ENCODE data around the gene KLK12. TPM values are rescaled to one million over a fixed set of nuclear protein-coding genes. Genes with fewer than 3 reads are reported as not detected.

Gene KLK12
- total and polyA plus RNA-seq, 4 experiments from 2014 or later = not detected

DNA sequence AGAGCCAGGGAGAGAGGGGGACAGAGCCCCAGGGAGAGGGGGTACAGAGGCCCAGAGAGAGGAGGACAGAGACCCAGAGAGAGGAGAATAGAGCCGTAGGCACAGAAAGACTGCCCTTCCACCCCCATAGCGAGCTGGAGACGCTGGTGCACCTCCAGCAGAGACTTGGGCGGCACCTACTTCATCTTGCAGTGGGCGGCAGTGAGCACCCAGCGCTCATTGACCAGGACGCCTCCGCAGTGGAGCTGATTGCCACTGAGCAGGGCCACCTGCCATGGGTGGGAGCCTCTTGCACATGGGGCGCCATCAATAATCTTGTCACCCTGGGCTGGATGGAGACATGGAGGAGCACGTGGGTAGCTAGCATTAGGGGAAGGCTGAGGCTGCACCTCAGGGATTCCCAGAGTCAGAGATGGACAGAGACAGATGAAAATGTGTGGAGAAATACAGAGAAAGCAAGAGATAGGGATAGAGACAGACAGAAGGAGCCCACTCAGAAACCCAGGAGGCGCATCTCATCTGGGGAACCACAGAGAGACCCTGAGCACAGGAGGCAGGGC, 53.1 kb downstream of the KLK12 start:
- Histone ChIP-seq H3K36me3 (ENCODE audit: insufficient read depth, low read length) (no peaks in the 10 kb centered on the region), H3K4me1 (ENCODE audit: insufficient read depth, low read length) (no peaks in the 10 kb centered on the region), H3K27me3 (ENCODE audit: insufficient read depth, low read length) (peaks cover 5% of the 10 kb centered on the region), H3K27ac (ENCODE audit: low read depth, low read length) (no peak overlapping the region), H3K4me3 (ENCODE audit: low read length in 2 of 2) (no peak overlapping the region), H3K9me3 (ENCODE audit: control insufficient read depth in 1 of 2, low read length in 2 of 2) (no peaks in the 10 kb centered on the region)
- no peak for DNase-seq
- ChIA-PET CTCF (ENCODE audit: partially characterized antibody) (no interaction called here), POLR2A (ENCODE audit: partially characterized antibody) (no interaction called here)
- intact Hi-C loops (cut with micrococcal nuclease) = no loop called here
- H3K36me3 Mint-ChIP-seq = no peaks in the 10 kb centered on the region
- peak overlapping the region in 1 of 7 donors; percentile 3 for H3K27ac Mint-ChIP-seq
- peaks cover 0 to 1% (median 0%) of the 10 kb centered on the region in 4 donors for H3K4me1 Mint-ChIP-seq
- no peak overlapping the region for H3K4me3 Mint-ChIP-seq
- peaks cover 28 to 40% of the 10 kb centered on the region in 2 donors for H3K27me3 Mint-ChIP-seq
- peaks cover 0 to 5% (median 0%) of the 10 kb centered on the region in 8 donors for H3K9me3 Mint-ChIP-seq

DNA sequence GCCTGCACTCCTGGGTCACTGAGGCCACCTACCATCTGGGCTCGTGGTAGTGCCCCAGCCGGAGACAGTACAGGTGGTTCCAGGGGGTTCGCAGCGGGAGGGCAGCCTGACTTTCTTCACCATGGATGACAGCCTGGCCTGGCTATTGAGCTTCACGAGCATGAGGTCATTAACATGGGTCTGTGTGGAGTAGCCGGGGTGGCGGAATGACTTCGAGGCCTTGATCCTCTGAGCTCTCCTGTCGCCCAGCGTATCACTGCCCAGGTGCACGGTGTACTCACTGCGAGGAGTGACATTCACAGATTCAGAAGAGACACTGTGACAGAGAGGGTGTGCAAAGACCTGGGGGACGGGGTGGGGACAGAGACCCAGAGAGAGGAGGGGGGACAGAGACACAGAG, 54.6 kb downstream of the KLK12 start:
- H3K4me3 ChIP-seq (ENCODE audit: low read length in 2 of 2) = no peak overlapping the region
- peaks cover 0 to 1% (median 0%) of the 10 kb centered on the region in 4 donors for H3K4me1 Mint-ChIP-seq
- H3K9me3 Mint-ChIP-seq = peaks cover 0 to 3% (median 0%) of the 10 kb centered on the region in 8 donors
- no peaks in the 10 kb centered on the region for H3K36me3 ChIP-seq (ENCODE audit: insufficient read depth, low read length)
- ChIA-PET POLR2A (ENCODE audit: partially characterized antibody) (no interaction called here), CTCF (ENCODE audit: partially characterized antibody) (no interaction called here)
- intact Hi-C loops (cut with micrococcal nuclease) = no loop called here
- DNase-seq = no peak
- H3K27ac ChIP-seq (ENCODE audit: low read depth, low read length) = no peak overlapping the region
- no peaks in the 10 kb centered on the region for H3K4me1 ChIP-seq (ENCODE audit: insufficient read depth, low read length)
- H3K4me3 Mint-ChIP-seq = no peak overlapping the region
- H3K27me3 Mint-ChIP-seq = peaks cover 37 to 40% of the 10 kb centered on the region in 2 donors
- H3K27ac Mint-ChIP-seq = no peak overlapping the region
- no peaks in the 10 kb centered on the region for H3K36me3 Mint-ChIP-seq
- H3K27me3 ChIP-seq (ENCODE audit: insufficient read depth, low read length) = peaks cover 5% of the 10 kb centered on the region
- no peaks in the 10 kb centered on the region for H3K9me3 ChIP-seq (ENCODE audit: control insufficient read depth in 1 of 2, low read length in 2 of 2)

DNA sequence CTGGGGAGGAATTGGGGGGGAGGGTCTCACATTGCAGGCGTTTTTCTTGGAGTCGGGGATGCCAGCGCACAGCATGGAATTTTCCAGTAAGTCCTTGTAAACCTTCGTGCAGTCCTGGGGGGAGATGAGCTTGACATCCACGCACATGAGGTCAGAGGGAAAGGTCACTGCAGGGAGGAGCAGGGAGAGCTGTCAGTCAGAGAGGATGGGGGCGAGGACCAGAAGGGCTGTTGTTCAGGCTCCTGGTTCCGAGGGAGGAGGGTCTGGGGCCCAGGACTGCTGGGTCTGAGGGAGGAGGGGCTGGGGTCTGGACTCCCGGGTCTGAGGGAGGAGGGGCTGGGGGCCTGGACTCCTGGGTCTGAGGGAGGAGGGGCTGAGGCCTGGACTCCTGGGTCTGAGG, 55.0 kb downstream of the KLK12 start:
- intact Hi-C loops (cut with micrococcal nuclease) = no loop called here
- H3K9me3 Mint-ChIP-seq = peaks cover 0 to 2% (median 0%) of the 10 kb centered on the region in 8 donors
- no peaks in the 10 kb centered on the region for H3K36me3 Mint-ChIP-seq
- Histone ChIP-seq H3K9me3 (ENCODE audit: control insufficient read depth in 1 of 2, low read length in 2 of 2) (no peaks in the 10 kb centered on the region), H3K4me3 (ENCODE audit: low read length in 2 of 2) (no peak overlapping the region), H3K27me3 (ENCODE audit: insufficient read depth, low read length) (peaks cover 5% of the 10 kb centered on the region), H3K36me3 (ENCODE audit: insufficient read depth, low read length) (no peaks in the 10 kb centered on the region), H3K27ac (ENCODE audit: low read depth, low read length) (no peak overlapping the region), H3K4me1 (ENCODE audit: insufficient read depth, low read length) (no peaks in the 10 kb centered on the region)
- no peak overlapping the region for H3K27ac Mint-ChIP-seq
- peaks cover 34 to 36% of the 10 kb centered on the region in 2 donors for H3K27me3 Mint-ChIP-seq
- H3K4me1 Mint-ChIP-seq = peaks cover 0 to 1% (median 0%) of the 10 kb centered on the region in 4 donors
- POLR2A ChIA-PET (ENCODE audit: partially characterized antibody) = no interaction called here
- CTCF ChIA-PET (ENCODE audit: partially characterized antibody) = no interaction called here
- H3K4me3 Mint-ChIP-seq = no peak overlapping the region
- DNase-seq = no peak

Other genes starting within 250 kb of the KLK12 start
- gene ACP4, start 244.6 kb downstream of the KLK12 start, total RNA-seq = not detected
- gene ACP4, start 244.6 kb downstream of the KLK12 start, polyA plus RNA-seq = not detected
- gene KLK1, start 211.2 kb downstream of the KLK12 start, total RNA-seq = not detected
- gene KLK1, start 211.2 kb downstream of the KLK12 start, polyA plus RNA-seq = not detected
- gene KLK15, start 201.4 kb downstream of the KLK12 start, total RNA-seq = not detected
- not detected for gene KLK15, start 201.4 kb downstream of the KLK12 start, polyA plus RNA-seq
- not detected for gene KLK3, start 180.1 kb downstream of the KLK12 start, total RNA-seq
- gene KLK3, start 180.1 kb downstream of the KLK12 start, polyA plus RNA-seq = not detected
- gene KLK2, start 161.6 kb downstream of the KLK12 start, total RNA-seq = not detected
- gene KLK2, start 161.6 kb downstream of the KLK12 start, polyA plus RNA-seq = not detected
- gene KLK4, start 123.6 kb downstream of the KLK12 start, total RNA-seq = not detected
- gene KLK4, start 123.6 kb downstream of the KLK12 start, polyA plus RNA-seq = not detected
- gene KLK5, start 82.0 kb downstream of the KLK12 start, total RNA-seq = not detected
- gene KLK5, start 82.0 kb downstream of the KLK12 start, polyA plus RNA-seq = not detected
- not detected for gene KLK6, start 65.4 kb downstream of the KLK12 start, total RNA-seq
- not detected for gene KLK6, start 65.4 kb downstream of the KLK12 start, polyA plus RNA-seq
- gene KLK7, start 51.1 kb downstream of the KLK12 start, total RNA-seq = not detected
- not detected for gene KLK7, start 51.1 kb downstream of the KLK12 start, polyA plus RNA-seq
- not detected for gene KLK8, start 33.4 kb downstream of the KLK12 start, total RNA-seq
- not detected for gene KLK8, start 33.4 kb downstream of the KLK12 start, polyA plus RNA-seq
- gene KLK10, start 15.3 kb downstream of the KLK12 start, total RNA-seq = not detected
- not detected for gene KLK10, start 15.3 kb downstream of the KLK12 start, polyA plus RNA-seq
- gene KLK11, start 8.4 kb downstream of the KLK12 start, total RNA-seq = not detected
- not detected for gene KLK11, start 8.4 kb downstream of the KLK12 start, polyA plus RNA-seq
- not detected for gene KLK13, start 30.1 kb upstream of the KLK12 start, total RNA-seq
- not detected for gene KLK13, start 30.1 kb upstream of the KLK12 start, polyA plus RNA-seq
- gene KLK14, start 47.9 kb upstream of the KLK12 start, total RNA-seq = 1 to 10 TPM in 1 of 2 experiments, not detected in 1; 1.1 TPM
- gene KLK14, start 47.9 kb upstream of the KLK12 start, polyA plus RNA-seq = not detected
- 10 to 100 TPM; 11.4 TPM for gene CTU1, start 73.4 kb upstream of the KLK12 start, total RNA-seq
- gene CTU1, start 73.4 kb upstream of the KLK12 start, polyA plus RNA-seq = 1 to 10 TPM; 1.4 to 9.2 TPM
- 1 to 10 TPM; 3.4 to 3.9 TPM for gene SIGLEC9, start 89.9 kb upstream of the KLK12 start, total RNA-seq
- gene SIGLEC9, start 89.9 kb upstream of the KLK12 start, polyA plus RNA-seq = 1 to 10 TPM; 2.4 to 2.6 TPM
- gene SIGLEC7, start 107.3 kb upstream of the KLK12 start, total RNA-seq = under 1 TPM; 0.25 to 0.52 TPM
- gene SIGLEC7, start 107.3 kb upstream of the KLK12 start, polyA plus RNA-seq = under 1 TPM in 1 of 2 donors, not detected in 1; 0.57 TPM
- under 1 TPM; 0.47 to 0.58 TPM for gene CD33, start 190.1 kb upstream of the KLK12 start, total RNA-seq
- not detected for gene CD33, start 190.1 kb upstream of the KLK12 start, polyA plus RNA-seq
- gene SIGLECL1, start 216.1 kb upstream of the KLK12 start, total RNA-seq = not detected
- not detected for gene SIGLECL1, start 216.1 kb upstream of the KLK12 start, polyA plus RNA-seq